Hepatocyte (in vitro differentiated cells): ENCODE data around the gene NECAB2.

ENCODE experiments used
- CTCF ChIP-seq: fragments of 200-600 bp; sonication (generic); IDR thresholded peaks from 2 replicates; pipeline ENCODE4 v1.5.1; 2016; ENCODE audit warnings: antibody characterized with exemption, mild to moderate bottlenecking; ENCODE audit not compliant: poor library complexity
- EZH2 ChIP-seq: fragments of 200-600 bp; sonication (generic); IDR thresholded peaks from 2 replicates; pipeline ENCODE4 v1.6.1; 2016; ENCODE audit warnings: antibody characterized with exemption, mild to moderate bottlenecking, borderline replicate concordance
- EZH2phosphoT487 ChIP-seq: fragments of 200-600 bp; sonication (generic); IDR thresholded peaks from one replicate; pipeline ENCODE4 v1.6.1; 2018; ENCODE audit warnings: antibody characterized with exemption, mild to moderate bottlenecking, low read depth, moderate library complexity; ENCODE audit not compliant: unreplicated experiment, severe bottlenecking

GRCh38 chr16:84045818-84046470, 77.9 kb downstream of the NECAB2 start:
- TF ChIP-seq CTCF (no peak), EZH2 (no peak), EZH2phosphoT487 (no peak)
